Activated CD4-positive, alpha-beta T cell treated with anti-CD3 and anti-CD28 coated beads, Interleukin-2, amount 10 ng/mL, durations not matched to agents 7 days and 5 days (primary cell): ENCODE data around the gene MLXIP. TPM values are rescaled to one million over a fixed set of nuclear protein-coding genes. Genes with fewer than 3 reads are reported as not detected.
A peak's percentile ranks its signal among the peaks of the same experiment; 100 is the strongest.
"Not testable (repeated sequence)": the region's sequence is repeated elsewhere in the genome, so short reads cannot be mapped to it uniquely, and the experiment has no call there.

Experiments used
- CTCF ChIA-PET: fragments of 350-600 bp; sonication (Branson Sonifier 250); formaldehyde crosslinking; loops from one replicate; lab custom pipeline; 2021; ENCODE audit warnings: antibody characterized with exemption; lab: Charles Lee
- POLR2A ChIA-PET: fragments of 350-600 bp; sonication (Branson Sonifier 250); formaldehyde crosslinking; loops from one replicate; lab custom pipeline; 2021; ENCODE audit warnings: antibody characterized with exemption; lab: Charles Lee
- DNase-seq: peaks from one replicate; pipeline ENCODE4 v3.0.0-alpha.2; 2020
- H3K27ac Mint-ChIP-seq: one replicate; pipeline ENCODE4 v1.8.0; 2021; ENCODE audit warnings: mild to moderate bottlenecking, moderate library complexity, mixed read lengths
- H3K27me3 Mint-ChIP-seq: one replicate; pipeline ENCODE4 v1.8.0; 2021; ENCODE audit warnings: mixed read lengths
- H3K36me3 Mint-ChIP-seq: one replicate; pipeline ENCODE4 v1.8.0; 2021; ENCODE audit warnings: low read depth, mixed read lengths
- H3K4me1 Mint-ChIP-seq: one replicate; pipeline ENCODE4 v1.8.0; 2021; ENCODE audit warnings: mixed read lengths
- H3K4me3 Mint-ChIP-seq: one replicate; pipeline ENCODE4 v1.8.0; 2021; ENCODE audit warnings: mild to moderate bottlenecking, moderate library complexity, mixed read lengths
- H3K9me3 Mint-ChIP-seq: one replicate; pipeline ENCODE4 v1.8.0; 2021; ENCODE audit warnings: mixed read lengths
- total RNA-seq, 2 experiments: library from RNA; stranded (reverse); gene quantifications; one replicate each; pipeline ENCODE4 v1.2.3, GENCODE V29; 2021

Gene MLXIP
- total RNA-seq = 10 to 100 TPM; 45.7 to 46.8 TPM

GRCh38 chr12:122078141-122079032, at the start of gene MLXIP:
MLXIP (plus strand) TSS chr12:122078756; CDS start chr12:122078854, 98 bp downstream.
- Mint-ChIP-seq H3K4me1 (peaks cover 49% of the 10 kb centered on the region), H3K27me3 (peaks cover 2% of the 10 kb centered on the region), H3K4me3 (peak within 1 kb of the TSS; percentile 92), H3K27ac (peak within 1 kb of the TSS; percentile 91), H3K36me3 (peaks cover 15% of the 10 kb centered on the region), H3K9me3 (no peaks in the 10 kb centered on the region)
- peak; percentile 89 for DNase-seq
- ChIA-PET CTCF (interaction anchor here (1.1 to 1.5 kb wide), 3 partner anchors 9 to 23 kb away, joined by 3 to 5 read pairs (median 3); no protein-coding TSS in a partner anchor), POLR2A (interaction anchor here (1.1 kb wide), 2 partner anchors 10 to 27 kb away, joined by 3 to 7 read pairs; no protein-coding TSS in a partner anchor)

GRCh38 chr12:122028905-122029560, 49.5 kb upstream of the MLXIP start:
- CTCF ChIA-PET = no interaction called here
- H3K4me3 Mint-ChIP-seq = no peak overlapping the region
- no peak for DNase-seq
- peaks cover 8% of the 10 kb centered on the region for H3K4me1 Mint-ChIP-seq
- no peak overlapping the region for H3K27ac Mint-ChIP-seq
- H3K36me3 Mint-ChIP-seq = no peaks in the 10 kb centered on the region
- no peaks in the 10 kb centered on the region for H3K9me3 Mint-ChIP-seq
- H3K27me3 Mint-ChIP-seq = no peaks in the 10 kb centered on the region
- POLR2A ChIA-PET = interaction anchor here (0.6 to 1.1 kb wide), 2 partner anchors 14 to 235 kb away, joined by 3 to 5 read pairs; no protein-coding TSS in a partner anchor

GRCh38 chr12:122029620-122030423, 48.7 kb upstream of the MLXIP start:
- Mint-ChIP-seq H3K4me3 (no peak overlapping the region), H3K36me3 (no peaks in the 10 kb centered on the region), H3K27me3 (no peaks in the 10 kb centered on the region), H3K9me3 (no peaks in the 10 kb centered on the region), H3K27ac (no peak overlapping the region), H3K4me1 (peaks cover 8% of the 10 kb centered on the region)
- DNase-seq = no peak
- POLR2A ChIA-PET = no interaction called here
- CTCF ChIA-PET = no interaction called here

GRCh38 chr12:122030424-122031035, 48.0 kb upstream of the MLXIP start:
- ChIA-PET CTCF (interaction anchor here (1.1 to 1.3 kb wide), 2 partner anchors 9 to 18 kb away, joined by 3 to 4 read pairs; no protein-coding TSS in a partner anchor), POLR2A (no interaction called here)
- no peaks in the 10 kb centered on the region for H3K27me3 Mint-ChIP-seq
- H3K9me3 Mint-ChIP-seq = no peaks in the 10 kb centered on the region
- H3K4me1 Mint-ChIP-seq = peaks cover 8% of the 10 kb centered on the region
- no peak for DNase-seq
- peaks cover 3% of the 10 kb centered on the region for H3K36me3 Mint-ChIP-seq
- no peak overlapping the region for H3K27ac Mint-ChIP-seq
- H3K4me3 Mint-ChIP-seq = no peak overlapping the region

GRCh38 chr12:122031342-122032216, 47.0 kb upstream of the MLXIP start:
- Mint-ChIP-seq H3K4me3 (no peak overlapping the region), H3K27ac (no peak overlapping the region), H3K4me1 (peaks cover 6% of the 10 kb centered on the region), H3K27me3 (no peaks in the 10 kb centered on the region), H3K36me3 (peaks cover 3% of the 10 kb centered on the region), H3K9me3 (no peaks in the 10 kb centered on the region)
- CTCF ChIA-PET = interaction anchor here (0.6 to 1.3 kb wide), 3 partner anchors 8 to 181 kb away, joined by 3 to 4 read pairs (median 3); no protein-coding TSS in a partner anchor
- POLR2A ChIA-PET = no interaction called here
- peak; percentile 60 for DNase-seq

GRCh38 chr12:122032580-122032979, 46.0 kb upstream of the MLXIP start:
- H3K4me1 Mint-ChIP-seq = peaks cover 4% of the 10 kb centered on the region
- DNase-seq = no peak
- POLR2A ChIA-PET = no interaction called here
- no peaks in the 10 kb centered on the region for H3K9me3 Mint-ChIP-seq
- no peak overlapping the region for H3K27ac Mint-ChIP-seq
- H3K36me3 Mint-ChIP-seq = peaks cover 3% of the 10 kb centered on the region
- H3K4me3 Mint-ChIP-seq = no peak overlapping the region
- no peaks in the 10 kb centered on the region for H3K27me3 Mint-ChIP-seq
- CTCF ChIA-PET = interaction anchor here (0.6 kb wide), 1 partner anchor 182 kb away, joined by 3 read pairs; no protein-coding TSS in a partner anchor

GRCh38 chr12:122035292-122035691, 43.3 kb upstream of the MLXIP start:
- H3K4me3 Mint-ChIP-seq = no peak overlapping the region
- ChIA-PET CTCF (no interaction called here), POLR2A (no interaction called here)
- H3K4me1 Mint-ChIP-seq = no peaks in the 10 kb centered on the region
- DNase-seq = no peak
- H3K27me3 Mint-ChIP-seq = no peaks in the 10 kb centered on the region
- H3K36me3 Mint-ChIP-seq = peaks cover 3% of the 10 kb centered on the region
- no peak overlapping the region for H3K27ac Mint-ChIP-seq
- no peaks in the 10 kb centered on the region for H3K9me3 Mint-ChIP-seq

- no peaks in the 10 kb centered on the region for H3K9me3 Mint-ChIP-seq
- no peak overlapping the region for H3K4me3 Mint-ChIP-seq
- H3K27me3 Mint-ChIP-seq = no peaks in the 10 kb centered on the region
- no peak overlapping the region for H3K27ac Mint-ChIP-seq
- H3K4me1 Mint-ChIP-seq = no peaks in the 10 kb centered on the region
- ChIA-PET POLR2A (no interaction called here), CTCF (interaction anchor here (0.6 kb wide), 3 partner anchors 27 to 599 kb away, joined by 3 to 4 read pairs (median 3); no protein-coding TSS in a partner anchor)
- H3K36me3 Mint-ChIP-seq = peaks cover 3% of the 10 kb centered on the region
- no peak for DNase-seq
Measured at GRCh38 chr12:122036153-122036552, 42.4 kb upstream of the MLXIP start.

GRCh38 chr12:122040579-122041386, 37.8 kb upstream of the MLXIP start:
- ChIA-PET POLR2A (no interaction called here), CTCF (interaction anchor here (0.7 kb wide), 1 partner anchor 82 kb away, joined by 3 read pairs; no protein-coding TSS in a partner anchor)
- Mint-ChIP-seq H3K4me1 (no peaks in the 10 kb centered on the region), H3K36me3 (peaks cover 5% of the 10 kb centered on the region), H3K27me3 (no peaks in the 10 kb centered on the region), H3K27ac (no peak overlapping the region), H3K4me3 (no peak overlapping the region), H3K9me3 (no peaks in the 10 kb centered on the region)
- DNase-seq = no peak

GRCh38 chr12:122041458-122041857, 37.1 kb upstream of the MLXIP start:
- H3K9me3 Mint-ChIP-seq, H3K27ac Mint-ChIP-seq, DNase-seq, H3K27me3 Mint-ChIP-seq, H3K36me3 Mint-ChIP-seq, POLR2A ChIA-PET, H3K4me1 Mint-ChIP-seq, H3K4me3 Mint-ChIP-seq: not testable (repeated sequence)
- CTCF ChIA-PET = interaction anchor here (0.7 kb wide), 1 partner anchor 82 kb away, joined by 3 read pairs; no protein-coding TSS in a partner anchor
